ENCODE results near the gene TP53I11. TPM values are rescaled to one million over a fixed set of nuclear protein-coding genes. Genes with fewer than 3 reads are reported as not detected.

TP53I11 gene
- total and polyA plus RNA-seq, 2 donors (not counting 1 experiment from before 2014, with no cell fraction given) = 25.0 to 229 TPM

DNA sequence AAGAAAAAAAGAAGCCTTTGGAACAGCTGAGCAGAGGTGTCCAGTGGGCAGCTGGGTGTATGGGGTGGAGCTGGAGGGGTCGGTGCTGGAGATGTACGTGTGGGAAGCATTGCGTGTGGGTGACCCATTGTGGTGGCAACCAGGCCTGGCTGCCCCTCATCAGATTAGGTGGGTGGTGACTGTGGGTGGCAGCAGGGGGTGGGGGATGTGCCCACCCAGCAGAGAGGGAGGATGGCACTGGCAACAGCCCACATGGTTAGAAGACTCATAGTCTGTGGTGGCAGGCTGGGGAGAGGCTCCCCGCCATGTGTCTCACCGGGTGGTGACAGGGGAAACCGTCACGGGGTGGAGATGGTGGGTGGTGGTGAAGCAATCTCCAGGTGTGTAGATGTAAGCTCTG is 27.6 kb downstream of the TP53I11 start:
- no peak for DNase-seq
- Mint-ChIP-seq H3K4me3 (no peak overlapping the region), H3K27ac (no peak overlapping the region), H3K27me3 (no peaks in the 10 kb centered on the region), H3K4me1 (no peaks in the 10 kb centered on the region), H3K9me3 (ENCODE audit: insufficient read depth) (no peaks in the 10 kb centered on the region)
- Histone ChIP-seq H4K20me1 (ENCODE audit: control insufficient read depth, insufficient read depth, low read length, poor library complexity, severe bottlenecking) (no peaks in the 10 kb centered on the region), H3K36me3 (replicated peaks in 1 of 2; ENCODE audit: control extremely low read depth in 1 of 2, control insufficient read depth in 1 of 2, extremely low read depth in 1 of 2, insufficient read depth in 2 of 2, low read length in 1 of 2) (no peaks in the 10 kb centered on the region), H3K9ac (ENCODE audit: low read length) (no peak overlapping the region), H3K4me1 (ENCODE audit: control insufficient read depth in 2 of 2, insufficient read depth in 2 of 2, low read length in 2 of 2) (peaks cover 0 to 6% of the 10 kb centered on the region in 2 donors), H3K27me3 (replicated peaks in 1 of 4; ENCODE audit: control extremely low read depth in 1 of 4, control insufficient read depth in 3 of 4, insufficient read depth in 4 of 4, low read length in 3 of 4) (no peaks in the 10 kb centered on the region), H3K79me2 (ENCODE audit: control insufficient read depth, insufficient read depth, low read length) (no peaks in the 10 kb centered on the region), H3K9me3 (ENCODE audit: control extremely low read depth in 1 of 3, control insufficient read depth in 2 of 3, insufficient read depth in 1 of 3, low read length in 2 of 3) (no peaks in the 10 kb centered on the region), H3K27ac (ENCODE audit: low read length in 2 of 2) (no peak overlapping the region), H3K4me3 (ENCODE audit: control extremely low read depth in 1 of 5, extremely low read depth in 1 of 5, insufficient read depth in 1 of 5, low read depth in 2 of 5, low read length in 4 of 5) (no peak overlapping the region), H3K4me2 (replicated peaks; ENCODE audit: low read depth, low read length, poor library complexity, severe bottlenecking) (no peak overlapping the region), H2AFZ (ENCODE audit: insufficient read depth, low read depth, low read length, poor library complexity, severe bottlenecking) (no peak overlapping the region)
- WGBS (ENCODE audit: insufficient coverage) = 71% methylated on average over 7 of the region's 7 CpGs
- ChIA-PET CTCF (interaction anchor here (1.0 to 2.2 kb wide), 5 partner anchors 9 to 187 kb away, joined by 3 to 7 read pairs (median 6); no protein-coding TSS in a partner anchor), POLR2A (no interaction called here)
- no peak for TF ChIP-seq EZH2 (IDR thresholded peaks at IDR 0.05; ENCODE audit: borderline replicate concordance, insufficient read depth, low read depth, low read length, poor library complexity, severe bottlenecking)
- TF ChIP-seq, protein P1, sequence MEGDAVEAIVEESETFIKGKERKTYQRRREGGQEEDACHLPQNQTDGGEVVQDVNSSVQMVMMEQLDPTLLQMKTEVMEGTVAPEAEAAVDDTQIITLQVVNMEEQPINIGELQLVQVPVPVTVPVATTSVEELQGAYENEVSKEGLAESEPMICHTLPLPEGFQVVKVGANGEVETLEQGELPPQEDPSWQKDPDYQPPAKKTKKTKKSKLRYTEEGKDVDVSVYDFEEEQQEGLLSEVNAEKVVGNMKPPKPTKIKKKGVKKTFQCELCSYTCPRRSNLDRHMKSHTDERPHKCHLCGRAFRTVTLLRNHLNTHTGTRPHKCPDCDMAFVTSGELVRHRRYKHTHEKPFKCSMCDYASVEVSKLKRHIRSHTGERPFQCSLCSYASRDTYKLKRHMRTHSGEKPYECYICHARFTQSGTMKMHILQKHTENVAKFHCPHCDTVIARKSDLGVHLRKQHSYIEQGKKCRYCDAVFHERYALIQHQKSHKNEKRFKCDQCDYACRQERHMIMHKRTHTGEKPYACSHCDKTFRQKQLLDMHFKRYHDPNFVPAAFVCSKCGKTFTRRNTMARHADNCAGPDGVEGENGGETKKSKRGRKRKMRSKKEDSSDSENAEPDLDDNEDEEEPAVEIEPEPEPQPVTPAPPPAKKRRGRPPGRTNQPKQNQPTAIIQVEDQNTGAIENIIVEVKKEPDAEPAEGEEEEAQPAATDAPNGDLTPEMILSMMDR (IDR thresholded peaks at IDR 0.05) = no peak
- intact Hi-C loops (cut with micrococcal nuclease) = no loop called here
- ATAC-seq (ENCODE audit: low read depth) = no peak

DNA sequence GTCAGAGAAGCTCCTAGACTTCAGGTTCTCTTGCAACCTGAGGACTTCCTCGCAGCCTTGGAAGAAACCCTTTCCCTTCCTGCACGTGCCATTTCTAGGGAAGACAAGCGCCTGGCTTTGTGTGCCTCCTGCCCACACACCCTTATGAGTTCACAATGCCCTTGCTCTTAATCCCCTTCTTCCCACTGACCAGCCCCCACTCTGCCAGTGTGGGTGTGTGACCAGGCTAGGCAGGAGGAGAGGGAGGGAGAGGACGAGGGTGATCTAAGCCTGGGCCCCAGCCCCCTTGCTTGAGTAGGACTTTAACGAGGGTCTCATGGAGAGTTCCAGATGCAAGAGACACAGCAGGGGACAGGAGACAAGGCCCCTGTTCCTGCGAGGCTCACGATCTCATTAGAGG is 30.2 kb downstream of the TP53I11 start:
- Mint-ChIP-seq H3K4me3 (no peak overlapping the region), H3K9me3 (ENCODE audit: insufficient read depth) (no peaks in the 10 kb centered on the region), H3K27me3 (no peaks in the 10 kb centered on the region), H3K27ac (no peak overlapping the region), H3K4me1 (peaks cover 14% of the 10 kb centered on the region)
- no peaks in the 10 kb centered on the region for H3K9me3 ChIP-seq (ENCODE audit: control extremely low read depth in 1 of 3, control insufficient read depth in 2 of 3, insufficient read depth in 1 of 3, low read length in 2 of 3)
- no peaks in the 10 kb centered on the region for H3K36me3 ChIP-seq (replicated peaks in 1 of 2; ENCODE audit: control extremely low read depth in 1 of 2, control insufficient read depth in 1 of 2, extremely low read depth in 1 of 2, insufficient read depth in 2 of 2, low read length in 1 of 2)
- 88% methylated on average over 5 of the region's 7 CpGs for WGBS (ENCODE audit: insufficient coverage)
- ChIA-PET CTCF (interaction anchor here (0.7 to 1.7 kb wide), 3 partner anchors 9 to 190 kb away, joined by 3 to 5 read pairs (median 5); no protein-coding TSS in a partner anchor), POLR2A (no interaction called here)
- H3K27ac ChIP-seq (ENCODE audit: low read length in 2 of 2) = no peak overlapping the region
- no peak overlapping the region for H2AFZ ChIP-seq (ENCODE audit: insufficient read depth, low read depth, low read length, poor library complexity, severe bottlenecking)
- intact Hi-C loops (cut with micrococcal nuclease) = no loop called here
- H3K9ac ChIP-seq (ENCODE audit: low read length) = no peak overlapping the region
- H3K79me2 ChIP-seq (ENCODE audit: control insufficient read depth, insufficient read depth, low read length) = no peaks in the 10 kb centered on the region
- no peak for DNase-seq
- no peaks in the 10 kb centered on the region for H3K27me3 ChIP-seq (replicated peaks in 1 of 4; ENCODE audit: control extremely low read depth in 1 of 4, control insufficient read depth in 3 of 4, insufficient read depth in 4 of 4, low read length in 3 of 4)
- TF ChIP-seq EZH2 (IDR thresholded peaks at IDR 0.05; ENCODE audit: borderline replicate concordance, insufficient read depth, low read depth, low read length, poor library complexity, severe bottlenecking) = no peak
- TF ChIP-seq, protein P1 (IDR thresholded peaks at IDR 0.05) = no peak
- H3K4me2 ChIP-seq (replicated peaks; ENCODE audit: low read depth, low read length, poor library complexity, severe bottlenecking) = no peak overlapping the region
- no peak overlapping the region for H3K4me3 ChIP-seq (ENCODE audit: control extremely low read depth in 1 of 5, extremely low read depth in 1 of 5, insufficient read depth in 1 of 5, low read depth in 2 of 5, low read length in 4 of 5)
- peaks cover 15 to 18% of the 10 kb centered on the region in 2 donors for H3K4me1 ChIP-seq (ENCODE audit: control insufficient read depth in 2 of 2, insufficient read depth in 2 of 2, low read length in 2 of 2)
- H4K20me1 ChIP-seq (ENCODE audit: control insufficient read depth, insufficient read depth, low read length, poor library complexity, severe bottlenecking) = no peaks in the 10 kb centered on the region
- no peak for ATAC-seq (ENCODE audit: low read depth)

Data from B cell (primary cell).